Temporal lobe (tissue), 1 donor: ENCODE data around the gene BFSP1. TPM values are rescaled to one million over a fixed set of nuclear protein-coding genes. Genes with fewer than 3 reads are reported as not detected.

Source experiments
- total RNA-seq: library from RNA; depleted of rRNA; stranded (reverse); fragments of >200 nt; gene quantifications from one replicate; pipeline ENCODE4 v1.2.3, GENCODE V29; 2014

The BFSP1 gene
- total RNA-seq, 1 donor from 2014 or later, result 0.49 TPM

Other genes with a start within 250 kb of the BFSP1 start
- 208 TPM for gene DSTN, start 38.7 kb upstream of the BFSP1 start, total RNA-seq
- 6.1 TPM for gene RRBP1, start 150.9 kb upstream of the BFSP1 start, total RNA-seq
- gene BANF2, start 168.6 kb upstream of the BFSP1 start, total RNA-seq, result not detected